ENCODE measurements around the gene POU6F2.

The POU6F2 gene

DNA sequence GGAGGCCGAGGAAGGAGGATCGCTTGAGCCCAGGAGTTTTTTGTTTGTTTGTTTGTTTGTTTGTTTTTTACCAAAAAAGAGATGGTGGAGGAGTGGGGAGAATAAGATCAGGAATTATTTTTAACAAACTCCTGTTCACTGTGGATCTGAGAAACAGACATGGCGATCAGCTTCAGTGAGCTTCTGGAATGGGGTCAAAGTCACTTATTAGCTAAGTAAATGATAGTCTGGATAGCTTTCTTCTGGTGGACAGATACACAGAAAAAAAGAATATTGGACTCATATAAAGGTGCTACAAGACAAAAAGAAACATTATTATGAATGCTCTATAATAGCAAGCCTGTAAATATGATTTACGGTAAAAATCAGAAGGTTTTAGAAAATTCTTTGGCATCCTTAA is 85.1 kb downstream of the POU6F2 start:
- no peak overlapping the region for H3K27ac ChIP-seq
- TF ChIP-seq ZFX (IDR thresholded peaks at IDR 0.05; ENCODE audit: borderline replicate concordance) = no peak
- TF ChIP-seq, protein P1, sequence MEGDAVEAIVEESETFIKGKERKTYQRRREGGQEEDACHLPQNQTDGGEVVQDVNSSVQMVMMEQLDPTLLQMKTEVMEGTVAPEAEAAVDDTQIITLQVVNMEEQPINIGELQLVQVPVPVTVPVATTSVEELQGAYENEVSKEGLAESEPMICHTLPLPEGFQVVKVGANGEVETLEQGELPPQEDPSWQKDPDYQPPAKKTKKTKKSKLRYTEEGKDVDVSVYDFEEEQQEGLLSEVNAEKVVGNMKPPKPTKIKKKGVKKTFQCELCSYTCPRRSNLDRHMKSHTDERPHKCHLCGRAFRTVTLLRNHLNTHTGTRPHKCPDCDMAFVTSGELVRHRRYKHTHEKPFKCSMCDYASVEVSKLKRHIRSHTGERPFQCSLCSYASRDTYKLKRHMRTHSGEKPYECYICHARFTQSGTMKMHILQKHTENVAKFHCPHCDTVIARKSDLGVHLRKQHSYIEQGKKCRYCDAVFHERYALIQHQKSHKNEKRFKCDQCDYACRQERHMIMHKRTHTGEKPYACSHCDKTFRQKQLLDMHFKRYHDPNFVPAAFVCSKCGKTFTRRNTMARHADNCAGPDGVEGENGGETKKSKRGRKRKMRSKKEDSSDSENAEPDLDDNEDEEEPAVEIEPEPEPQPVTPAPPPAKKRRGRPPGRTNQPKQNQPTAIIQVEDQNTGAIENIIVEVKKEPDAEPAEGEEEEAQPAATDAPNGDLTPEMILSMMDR (IDR thresholded peaks at IDR 0.05) = no peak

DNA sequence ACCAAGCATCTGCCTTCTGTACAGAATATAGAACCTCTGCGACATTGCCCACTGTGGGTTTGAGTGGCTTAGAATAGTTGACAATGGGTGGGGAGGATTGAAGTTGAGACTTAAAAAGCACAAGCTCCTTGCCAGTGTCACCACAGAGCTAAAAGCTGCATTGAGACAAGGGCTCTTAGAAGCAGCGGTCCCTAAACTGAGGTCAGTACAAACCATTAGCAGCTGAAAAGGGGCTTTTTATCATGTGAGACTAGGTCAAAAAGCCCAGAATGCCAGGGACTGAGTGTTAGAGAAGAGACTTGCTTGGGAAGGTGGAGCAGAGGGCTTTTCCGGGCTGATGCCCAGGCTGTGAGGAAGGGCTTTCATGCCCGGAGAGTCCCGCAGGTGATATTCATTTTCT is 91.3 kb downstream of the POU6F2 start:
- no peak overlapping the region for H3K27ac ChIP-seq
- no peak for TF ChIP-seq ZFX (IDR thresholded peaks at IDR 0.05; ENCODE audit: borderline replicate concordance)
- TF ChIP-seq, protein P1 (IDR thresholded peaks at IDR 0.05) = no peak

DNA sequence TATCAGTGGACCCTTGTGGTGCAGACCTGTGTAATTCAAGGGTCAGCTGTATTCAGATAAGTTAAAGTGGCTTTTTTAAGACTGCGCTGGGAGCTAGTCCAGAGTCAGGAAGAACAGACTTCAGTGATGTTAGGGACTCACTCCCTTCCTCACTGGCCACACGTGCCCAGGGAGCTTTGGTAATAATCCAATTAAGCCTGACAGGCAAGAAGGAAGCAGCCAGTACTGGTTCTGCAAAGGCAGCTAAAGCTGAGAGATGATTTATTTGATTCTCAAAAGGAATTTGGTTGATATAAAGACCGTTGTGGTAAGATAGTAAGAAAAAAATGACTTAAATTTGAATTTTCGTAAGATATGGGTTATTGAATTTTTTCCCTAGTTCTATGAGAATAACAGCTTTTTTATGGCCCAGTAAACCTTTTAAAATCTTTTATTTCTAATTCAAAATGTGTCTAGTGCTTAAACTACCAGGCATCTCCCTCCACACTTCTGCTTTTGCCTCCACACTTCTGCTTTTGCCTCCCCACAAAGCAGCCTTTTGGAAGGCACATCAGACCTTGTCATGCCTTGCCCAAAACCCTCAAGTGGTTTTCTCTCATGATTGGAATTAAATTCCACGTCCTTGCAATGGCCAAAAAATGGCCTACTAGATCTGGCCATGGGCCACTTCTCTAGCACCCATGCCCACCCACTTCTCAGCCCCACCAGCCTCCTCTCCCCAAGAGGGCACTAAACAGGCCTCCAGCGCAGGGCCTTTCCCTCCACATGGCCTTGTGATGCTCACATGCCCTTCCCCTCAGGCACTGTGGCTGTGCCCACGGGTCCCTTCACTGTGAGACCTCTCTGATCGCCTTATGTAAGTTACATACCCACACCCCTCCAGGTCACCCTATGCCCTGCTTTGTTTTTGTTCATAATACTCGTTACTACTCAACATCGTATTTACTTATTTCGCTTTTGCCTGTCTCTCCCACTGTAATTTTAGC is 92.5 kb downstream of the POU6F2 start:
- H3K27ac ChIP-seq = no peak overlapping the region
- TF ChIP-seq, protein P1 (IDR thresholded peaks at IDR 0.05) = no peak
- TF ChIP-seq ZFX (IDR thresholded peaks at IDR 0.05; ENCODE audit: borderline replicate concordance) = no peak

DNA sequence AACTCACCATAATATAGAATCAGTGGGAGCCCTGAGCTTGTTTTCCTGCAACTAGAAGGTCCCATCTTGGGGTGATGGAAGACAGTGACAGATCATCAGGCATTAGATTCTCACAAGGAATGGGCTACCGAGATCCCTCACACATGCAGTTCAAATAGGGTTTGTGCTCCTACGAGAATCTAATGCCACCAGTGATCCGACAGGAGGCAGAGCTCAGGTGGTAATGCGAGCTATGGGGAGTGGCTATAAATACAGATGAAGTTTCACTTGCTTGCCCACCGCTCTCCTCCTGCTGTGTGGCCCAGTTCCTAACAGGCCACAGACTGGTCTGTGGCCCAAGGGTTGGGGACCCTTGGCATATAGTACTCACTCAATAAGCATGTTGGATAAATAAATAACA is 93.4 kb downstream of the POU6F2 start:
- no peak overlapping the region for H3K27ac ChIP-seq
- TF ChIP-seq ZFX (IDR thresholded peaks at IDR 0.05; ENCODE audit: borderline replicate concordance) = no peak
- TF ChIP-seq, protein P1 (IDR thresholded peaks at IDR 0.05) = no peak

DNA sequence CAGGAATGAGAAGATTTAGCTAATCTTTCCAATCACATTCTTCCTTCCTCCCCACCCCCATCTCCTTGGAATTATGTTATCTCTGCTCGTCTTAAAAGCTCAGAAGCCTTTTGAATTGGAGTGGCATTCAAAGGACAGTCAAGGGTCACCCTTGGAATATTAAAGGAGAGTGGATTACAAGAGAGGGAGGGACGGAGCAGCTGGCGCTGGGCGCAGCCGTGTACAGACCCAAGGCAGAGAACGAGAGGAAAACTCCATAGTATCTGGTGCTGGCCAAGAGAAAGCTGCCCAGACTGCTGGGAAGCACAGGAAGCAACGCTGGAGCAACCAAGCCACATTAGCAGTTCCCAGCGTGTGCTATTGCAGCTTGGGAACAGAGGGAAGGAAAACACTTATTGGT is 95.7 kb downstream of the POU6F2 start:
- TF ChIP-seq ZFX (IDR thresholded peaks at IDR 0.05; ENCODE audit: borderline replicate concordance) = no peak
- TF ChIP-seq, protein P1 (IDR thresholded peaks at IDR 0.05) = no peak
- H3K27ac ChIP-seq = no peak overlapping the region; the same call in 1 of the 2 replicates

DNA sequence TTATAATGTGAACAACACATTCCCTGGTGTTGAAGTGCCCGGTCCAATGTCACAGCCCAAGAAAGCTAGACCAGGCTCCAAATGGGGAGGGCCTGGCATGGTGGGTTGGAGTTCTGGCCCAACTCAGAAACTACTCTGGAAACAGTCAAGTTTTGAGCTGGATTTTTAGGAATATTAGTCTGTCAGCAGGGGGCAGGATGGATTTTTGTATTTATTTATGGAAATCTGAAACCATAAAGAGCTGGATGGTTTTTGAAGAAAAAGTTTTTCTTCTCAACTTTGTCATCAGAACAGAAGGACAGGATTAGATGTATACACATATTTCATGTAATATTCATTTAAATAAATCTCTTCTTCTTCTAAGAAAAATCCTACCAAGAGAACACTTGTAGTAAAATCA is 97.5 kb downstream of the POU6F2 start:
- no peak for TF ChIP-seq ZFX (IDR thresholded peaks at IDR 0.05; ENCODE audit: borderline replicate concordance)
- TF ChIP-seq, protein P1 (IDR thresholded peaks at IDR 0.05) = peak; percentile 26; the same call in 1 of the 2 replicates
- no peak overlapping the region for H3K27ac ChIP-seq

DNA sequence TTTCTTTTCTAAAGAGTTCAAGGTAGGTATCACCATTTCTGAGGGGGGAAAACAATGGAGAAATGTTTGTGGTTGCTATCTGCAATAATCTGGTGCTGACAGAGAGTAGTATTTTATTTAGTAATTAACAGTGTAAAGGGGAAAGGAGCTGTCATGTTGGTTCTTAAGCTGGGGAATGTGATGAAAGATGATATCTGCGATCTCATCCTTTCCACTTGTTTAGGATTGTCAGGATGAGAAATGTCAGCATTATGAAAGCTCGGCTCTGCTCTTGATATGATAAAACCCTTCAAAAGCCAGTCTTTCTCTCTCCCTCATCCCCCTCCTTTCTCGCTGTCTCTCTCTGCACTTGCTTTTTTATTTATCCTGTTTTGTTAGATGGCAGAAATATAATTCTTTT is 106.1 kb downstream of the POU6F2 start:
- H3K27ac ChIP-seq = no peak overlapping the region
- no peak for TF ChIP-seq ZFX (IDR thresholded peaks at IDR 0.05; ENCODE audit: borderline replicate concordance)
- TF ChIP-seq, protein P1 (IDR thresholded peaks at IDR 0.05) = no peak

Data from 22Rv1 (cell line).